Activated CD4-positive, alpha-beta T cell treated with anti-CD3 and anti-CD28 coated beads, Interleukin-2, amount 50 U/mL, for 16 hours (primary cell): ENCODE measurements around the gene ACTC1.

Experiments
- DNase-seq: peaks from one replicate; pipeline ENCODE4 v3.0.0-alpha.2; 2020

The ACTC1 gene

DNA sequence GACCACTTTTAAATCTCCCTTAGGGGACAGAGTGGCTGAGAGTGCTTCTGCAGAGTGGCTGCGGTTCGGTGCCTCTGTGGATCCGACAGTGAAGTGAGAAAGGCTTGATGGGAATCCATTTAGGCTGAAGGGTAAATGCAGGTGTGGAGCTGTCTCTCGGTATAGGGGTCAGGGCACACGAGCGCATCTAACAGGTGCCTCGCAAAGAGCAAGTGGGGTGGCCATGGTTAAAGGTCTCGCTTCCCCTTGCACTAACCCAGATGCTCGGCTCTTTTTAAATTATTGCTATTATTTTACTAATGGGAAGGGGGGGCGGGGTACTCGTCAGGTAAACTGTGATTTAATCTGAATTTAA lies 40.0 kb downstream of the ACTC1 start:
- DNase-seq = no peak

DNA sequence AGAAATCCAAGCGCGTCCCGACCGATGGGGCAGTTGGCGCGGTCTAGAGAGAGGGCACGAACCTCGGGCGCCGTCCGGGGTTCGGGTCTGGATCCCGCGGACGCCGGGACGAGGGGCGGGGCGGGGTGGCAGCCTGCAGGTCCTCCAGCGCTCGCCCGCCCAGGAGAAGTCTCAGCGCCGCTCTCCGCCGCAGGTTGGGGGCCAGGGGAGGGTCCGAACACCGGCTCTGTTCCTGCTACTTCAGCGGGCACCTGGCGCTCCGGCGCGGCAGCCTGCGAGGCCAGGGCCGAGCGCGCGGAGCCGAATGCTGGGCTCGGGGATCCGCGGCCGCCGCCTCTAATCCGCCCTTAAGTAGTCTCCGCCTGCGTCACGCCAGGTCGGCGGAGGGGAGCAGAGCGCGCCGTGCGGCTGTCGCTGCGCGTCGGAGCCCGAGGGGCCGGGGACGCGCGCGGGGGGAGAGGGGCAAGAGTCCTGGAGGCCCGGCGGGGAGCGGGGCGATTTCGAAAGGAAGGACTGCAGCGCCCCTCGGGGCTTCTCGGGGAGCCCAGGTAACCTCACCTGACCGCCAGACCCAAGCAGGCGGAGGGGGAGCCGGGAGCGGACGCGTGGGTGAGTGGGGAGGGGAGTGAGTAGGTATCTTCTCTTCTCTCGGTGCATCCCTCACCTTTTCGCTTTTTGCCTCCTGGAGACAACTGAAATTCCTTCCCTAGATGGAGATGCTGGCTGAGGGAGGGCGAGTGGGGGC lies 40.5 kb downstream of the ACTC1 start, which contains the start of gene GJD2:
TSS of gene GJD2 (minus strand) at position 325 of the 745 bp plus-strand sequence. CDS start 510 bp downstream, outside the sequence.
- DNase-seq = no peak

DNA sequence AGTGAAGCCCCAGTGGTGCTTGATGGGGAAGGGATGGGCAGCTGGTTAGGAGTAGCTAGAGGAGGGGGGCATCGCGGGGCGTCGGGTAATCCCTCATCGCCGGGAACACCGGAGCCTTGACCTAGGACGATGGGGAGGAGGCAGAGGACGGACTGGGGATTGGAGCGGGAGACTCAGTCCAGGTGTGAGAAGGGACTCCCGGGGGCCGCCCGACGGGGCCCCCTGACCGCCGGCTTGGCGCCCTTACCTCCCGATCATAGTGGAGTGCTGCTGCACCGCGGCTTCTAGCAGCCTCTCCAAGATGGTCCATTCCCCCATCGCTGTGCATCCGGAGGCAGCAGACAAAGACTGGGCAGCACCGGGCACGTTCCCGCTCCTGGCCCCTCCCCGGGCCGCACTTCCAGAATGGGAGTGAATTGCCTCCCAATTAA lies 41.2 kb downstream of the ACTC1 start:
- no peak for DNase-seq

DNA sequence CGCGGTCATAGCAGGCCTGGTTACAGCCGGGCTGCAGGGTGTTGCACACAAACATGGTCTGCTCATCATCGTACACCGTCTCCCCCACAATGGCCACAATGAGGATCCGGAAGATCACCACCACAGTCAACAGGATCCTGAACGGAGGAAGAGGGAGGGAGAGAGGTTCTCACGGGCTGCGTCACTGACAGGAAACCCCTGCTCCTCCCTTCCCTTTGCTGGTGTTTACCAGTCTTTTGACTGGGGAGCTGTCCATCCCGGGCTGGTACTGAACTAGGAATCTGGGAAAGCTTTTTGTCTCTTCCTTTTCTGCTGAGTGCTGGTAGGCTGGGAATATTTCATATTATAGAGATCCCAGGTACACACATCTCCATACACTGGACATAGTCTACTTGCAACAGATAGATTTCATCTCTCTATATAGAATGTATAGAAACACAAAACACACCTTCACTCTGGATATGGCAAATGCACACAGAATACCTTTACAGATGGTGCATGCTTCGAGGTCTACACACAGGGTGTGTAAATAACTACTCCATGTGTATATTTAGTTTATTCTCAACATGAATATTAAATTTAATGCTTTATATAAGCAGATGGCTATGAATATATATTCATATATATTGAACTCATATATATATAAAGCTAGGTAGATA lies 42.0 kb downstream of the ACTC1 start:
- DNase-seq = no peak

DNA sequence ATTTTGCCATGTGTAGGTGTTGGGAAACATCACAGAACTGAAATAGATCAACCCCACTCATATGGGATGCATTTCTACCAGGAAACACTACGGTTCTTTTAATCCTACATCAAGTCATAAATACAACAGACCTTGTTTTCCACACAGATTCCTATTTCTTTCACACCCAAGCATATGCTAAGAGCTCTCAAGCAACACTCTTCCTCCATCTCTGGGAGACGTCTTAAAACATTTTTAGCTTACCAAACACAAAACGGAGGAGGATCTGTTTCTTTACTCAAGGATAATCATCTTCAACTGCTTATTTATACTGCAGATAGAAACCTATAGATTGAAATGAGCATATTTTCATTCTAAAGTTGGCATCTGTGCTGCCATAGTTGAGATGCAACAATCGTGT lies 45.7 kb downstream of the ACTC1 start:
- DNase-seq = no peak
